HG03342 (cell line): ENCODE data around the gene DNM2.
"Not testable (repeated sequence)": the region's sequence is repeated elsewhere in the genome, so short reads cannot be mapped to it uniquely, and the experiment has no call there.

ENCODE experiments used
- ATAC-seq: cut with Tn5 transposase; IDR thresholded peaks from one replicate; pipeline ENCODE4 v1.9.1; 2021; ENCODE audit warnings: mild to moderate bottlenecking, moderate library complexity; ENCODE audit not compliant: unreplicated experiment

DNM2 gene

DNA sequence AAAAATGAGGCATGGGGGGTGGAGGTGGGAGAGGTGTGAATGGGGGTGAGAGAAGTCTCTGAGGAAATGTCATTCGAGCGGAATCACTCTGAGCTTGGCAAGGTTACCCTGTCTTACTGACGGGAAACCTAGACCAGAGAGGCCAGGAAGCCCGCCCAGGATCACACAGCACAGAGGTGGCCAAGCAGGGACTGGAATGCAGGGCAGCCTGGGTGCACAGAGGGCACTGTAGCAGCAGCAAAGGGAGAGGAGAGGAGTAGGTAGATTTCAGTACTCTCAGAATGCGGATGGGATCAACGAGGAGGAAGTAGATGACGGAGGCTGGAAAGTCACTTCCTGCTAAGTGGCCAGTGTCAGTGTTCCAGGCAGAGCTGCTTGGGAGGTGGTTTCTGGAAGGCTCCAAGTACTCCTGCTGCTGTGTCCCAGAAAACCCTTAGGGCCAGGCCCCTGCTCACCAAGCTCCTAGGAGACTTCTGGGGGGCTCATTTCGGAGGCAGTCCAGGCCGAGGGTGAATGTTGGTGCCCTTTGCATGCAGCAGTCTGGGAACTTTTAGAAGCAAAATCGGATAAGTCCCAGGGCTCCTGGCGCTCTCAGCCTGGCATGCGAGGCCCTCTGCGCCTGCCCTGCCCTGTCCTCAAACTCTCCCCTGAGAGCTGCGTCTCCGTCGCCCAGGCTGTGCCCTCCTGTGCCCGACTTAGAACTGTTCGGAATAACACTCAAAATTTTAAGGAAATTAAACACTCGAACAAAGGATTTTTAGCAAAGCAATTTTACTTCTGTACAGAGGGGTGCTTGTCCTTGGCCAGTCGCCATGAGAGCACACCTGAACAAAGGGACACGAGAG lies 33.5 kb downstream of the DNM2 start:
- no peak for ATAC-seq

- no peak for ATAC-seq
These were observed 34.5 kb downstream of the DNM2 start for GRCh38 chr19:10752237-10752912.

GRCh38 chr19:10752913-10753704 lies 35.2 kb downstream of the DNM2 start:
- ATAC-seq, result no peak

DNA sequence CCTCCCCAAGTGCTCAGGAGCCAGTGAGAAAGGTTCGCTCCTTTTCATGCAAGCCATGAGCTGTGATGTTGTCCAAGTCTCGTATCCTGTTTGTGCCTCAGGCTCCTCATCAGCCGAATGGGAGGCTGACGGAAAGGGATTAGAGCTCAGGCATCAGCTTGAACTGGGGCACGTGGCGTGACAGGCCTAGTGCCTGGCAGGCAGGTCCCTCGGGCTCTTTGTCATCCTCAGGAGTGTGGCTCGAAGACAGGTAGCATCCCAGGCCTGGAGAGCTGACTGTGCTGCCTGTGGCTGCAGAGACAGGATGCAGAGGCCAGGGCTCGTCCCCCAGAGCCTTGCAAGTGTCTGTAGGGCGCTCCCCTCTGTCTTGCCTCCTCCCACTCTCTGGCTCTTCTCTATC lies 38.5 kb downstream of the DNM2 start:
- no peak for ATAC-seq

- ATAC-seq, result no peak
These were observed 38.9 kb downstream of the DNM2 start for GRCh38 chr19:10756791-10757190.

- ATAC-seq, result not testable (repeated sequence)
These were observed 40.2 kb downstream of the DNM2 start for GRCh38 chr19:10758050-10758449.

GRCh38 chr19:10758978-10759377 lies 41.1 kb downstream of the DNM2 start:
- ATAC-seq, result no peak

- ATAC-seq, result peak; percentile 12
These were observed 42.5 kb downstream of the DNM2 start for GRCh38 chr19:10760273-10760944.

DNA sequence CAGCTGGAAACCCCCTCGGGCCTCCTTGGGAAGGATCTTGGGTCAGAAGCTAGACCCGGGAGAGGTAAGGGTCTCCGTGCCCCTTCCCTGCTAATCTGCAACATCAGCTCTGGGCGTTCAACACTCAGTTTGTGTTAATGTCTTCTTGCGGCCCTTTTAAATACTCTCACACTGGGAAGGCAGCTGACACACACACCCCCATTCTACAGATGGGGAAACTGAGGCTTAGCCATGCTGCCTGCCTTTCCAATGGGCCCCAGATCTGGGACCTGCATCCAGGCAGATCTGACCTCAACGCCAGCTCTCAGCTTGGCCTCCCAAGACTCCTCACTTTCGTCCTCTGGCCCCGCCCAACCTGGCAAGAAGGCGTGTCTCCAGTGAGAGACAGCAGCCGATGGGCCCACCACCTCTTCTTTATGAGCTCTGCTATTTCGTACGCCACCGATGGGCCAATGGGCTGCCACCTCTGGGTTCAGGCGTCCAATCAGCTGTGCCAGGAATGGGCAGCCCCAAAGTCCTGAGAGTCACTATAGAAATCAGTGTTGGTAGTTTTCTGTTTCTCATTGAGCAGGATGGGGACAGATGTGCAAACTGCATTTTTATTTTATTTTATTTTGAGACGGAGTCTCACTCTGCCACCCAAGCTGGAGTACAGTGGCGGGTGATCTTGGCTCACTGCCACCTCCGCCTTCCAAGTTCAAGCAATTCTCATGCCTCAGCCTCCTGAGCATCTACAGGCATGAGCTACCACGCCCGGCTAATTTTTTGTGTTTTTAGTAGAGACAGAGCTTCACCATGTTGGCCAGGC lies 43.8 kb downstream of the DNM2 start:
- no peak for ATAC-seq

DNA sequence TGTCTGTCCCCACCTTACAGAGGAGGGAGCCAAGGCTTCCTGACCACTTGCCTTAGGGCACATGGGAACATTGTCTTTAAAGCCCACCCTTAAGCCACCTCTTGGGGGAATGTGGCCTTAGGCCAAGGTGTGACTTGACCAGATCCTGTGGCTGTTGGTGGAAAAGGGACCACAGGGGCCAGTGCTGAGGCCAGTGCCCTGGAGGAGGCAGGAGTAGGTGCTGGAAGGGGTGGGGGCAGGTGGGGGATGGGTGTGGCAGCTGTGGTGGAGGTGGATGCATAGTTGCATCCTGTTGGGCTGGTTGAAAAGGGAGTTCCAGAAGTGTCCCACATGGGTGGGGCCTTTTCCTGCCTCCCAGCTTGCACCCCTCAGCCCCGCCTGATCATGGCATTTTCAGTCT lies 44.8 kb downstream of the DNM2 start:
- no peak for ATAC-seq

GRCh38 chr19:10763411-10763810 lies 45.5 kb downstream of the DNM2 start:
- no peak for ATAC-seq

DNA sequence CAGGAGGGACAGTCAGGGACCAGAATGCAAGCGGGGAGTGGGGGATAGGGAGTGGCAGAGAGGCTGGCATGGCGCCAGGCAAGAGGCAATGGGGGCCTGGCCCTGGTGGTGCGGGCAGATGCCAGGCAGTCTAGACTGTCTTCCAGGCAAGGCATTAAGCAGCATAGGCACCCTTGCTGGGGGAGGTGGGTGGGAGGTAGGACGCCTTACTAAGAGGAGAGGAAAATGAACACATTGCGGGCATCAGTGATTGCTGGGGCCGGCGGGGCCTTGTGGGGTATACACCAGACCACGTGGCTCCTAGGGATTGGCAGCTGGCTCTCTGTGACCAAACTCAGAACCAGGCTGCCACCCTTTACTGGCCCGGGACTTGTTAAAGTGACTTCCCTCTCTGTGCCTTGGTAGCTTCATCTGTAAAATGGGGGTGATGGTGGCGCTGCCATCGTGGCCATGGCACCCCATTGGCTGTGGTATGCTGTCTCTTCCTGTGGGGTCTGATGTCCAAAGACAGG lies 46.0 kb downstream of the DNM2 start:
- ATAC-seq, result no peak

DNA sequence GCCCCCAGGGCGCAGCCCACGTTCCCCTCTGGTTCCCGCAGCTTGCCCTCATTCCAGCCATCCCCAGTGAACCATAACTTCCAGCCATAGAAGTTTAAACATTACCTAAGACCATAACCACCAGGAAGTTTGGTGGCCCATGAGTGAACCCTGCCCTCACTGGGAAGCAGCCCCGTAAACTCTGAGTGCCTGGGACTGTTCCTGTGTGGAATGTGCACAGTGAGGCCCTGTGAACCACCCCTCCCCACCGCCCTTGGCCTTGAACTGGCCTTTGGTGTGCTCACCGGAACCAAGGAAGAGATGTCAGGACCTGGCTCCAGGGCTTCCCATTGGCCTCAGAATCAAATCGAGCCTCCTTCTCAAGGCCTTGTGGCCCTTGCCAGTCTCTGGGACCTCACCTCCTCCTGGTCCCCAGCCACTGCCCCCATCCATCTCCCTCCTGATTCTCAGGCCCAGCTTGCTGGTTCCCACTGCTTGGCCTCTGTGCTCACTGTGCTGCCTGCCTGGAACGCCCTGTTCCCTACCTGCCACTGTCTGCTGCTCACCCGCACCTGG lies 46.5 kb downstream of the DNM2 start:
- no peak for ATAC-seq

- ATAC-seq, result no peak
These were observed 48.3 kb downstream of the DNM2 start for GRCh38 chr19:10766049-10766623.

DNA sequence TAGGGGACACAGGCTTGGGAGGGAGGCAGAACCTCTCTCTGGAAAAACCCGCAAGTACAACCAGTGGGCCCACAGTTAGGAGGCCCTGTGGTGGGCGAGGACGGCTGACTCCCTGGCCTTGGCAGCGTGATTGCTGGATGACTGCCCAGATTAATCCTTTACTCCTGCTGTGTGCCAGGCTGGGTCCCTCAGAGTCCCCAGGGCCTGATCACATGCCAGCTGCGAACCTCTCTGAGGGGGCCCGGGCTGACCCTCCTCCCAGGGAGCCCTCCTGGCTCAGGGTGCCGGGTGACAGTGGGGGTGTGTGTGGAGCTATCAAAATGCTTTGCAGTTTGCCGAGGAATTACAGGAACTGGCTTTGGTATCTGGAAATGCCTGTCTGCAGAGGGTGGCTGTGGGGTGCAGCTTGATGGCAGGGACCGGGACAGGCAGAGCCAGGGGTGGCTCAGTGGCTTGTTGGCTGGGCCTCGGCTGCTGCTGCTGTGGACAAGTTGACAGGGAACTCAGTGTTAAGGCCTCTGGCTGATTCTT lies 48.9 kb downstream of the DNM2 start:
- ATAC-seq, result no peak

GRCh38 chr19:10767726-10768125 lies 49.8 kb downstream of the DNM2 start:
- ATAC-seq, result no peak

- no peak for ATAC-seq
These were observed 50.5 kb downstream of the DNM2 start for GRCh38 chr19:10768369-10768768.

- no peak for ATAC-seq
These were observed 51.1 kb downstream of the DNM2 start for GRCh38 chr19:10768936-10769335.
